IMR-90 (cell line): Measurements from ENCODE around the gene AOPEP. TPM values are rescaled to one million over a fixed set of nuclear protein-coding genes. Genes with fewer than 3 reads are reported as not detected.

Experiments used
- ATAC-seq: fragments of 200-7000 bp; cut with Tn5 transposase; 2 replicates; pipeline ENCODE4 v1.9.1; 2020; ENCODE audit warnings: low read depth, mild to moderate bottlenecking, moderate library complexity
- BruUV-seq: library from RNA; stranded (reverse); fragments of 400-500 nt; replicated peaks from 2 replicates; lab custom pipeline; 2021; lab: Mats Ljungman, UMichigan
- CTCF ChIA-PET: fragments of 300-600 bp; formaldehyde crosslinking; extraction: SDS; loops from one replicate; lab custom pipeline; 2021; ENCODE audit warnings: antibody characterized with exemption; lab: Yijun Ruan, JAX
- POLR2A ChIA-PET: fragments of 300-600 bp; sonication (Branson Sonifier 250); formaldehyde crosslinking; loops from one replicate; lab custom pipeline; 2022; ENCODE audit warnings: antibody characterized with exemption; ENCODE audit not compliant: unreplicated experiment; lab: Charles Lee
- DNase-seq: peaks from one replicate; pipeline ENCODE4 v3.0.0; 2013
- H2AFZ ChIP-seq: replicated peaks from 2 replicates; pipeline ENCODE3; 2013; ENCODE audit warnings: low read length, mild to moderate bottlenecking; ENCODE audit not compliant: poor library complexity
- H2AK5ac ChIP-seq: 2 replicates; pipeline ENCODE4 v1.6.1; 2013; ENCODE audit warnings: low read depth, low read length, inconsistent platforms
- H2AK9ac ChIP-seq: replicated peaks from 2 replicates; pipeline ENCODE3; 2013; ENCODE audit warnings: mild to moderate bottlenecking, low read depth, low read length, moderate library complexity; ENCODE audit not compliant: poor library complexity
- H2BK120ac ChIP-seq: 2 replicates; pipeline ENCODE4 v1.6.1; 2013; ENCODE audit warnings: low read depth, low read length, inconsistent platforms
- H2BK15ac ChIP-seq: 3 replicates; pipeline ENCODE4 v1.6.1; 2013; ENCODE audit warnings: low read depth, low read length, inconsistent platforms
- H2BK20ac ChIP-seq: 2 replicates; pipeline ENCODE4 v1.6.1; 2013; ENCODE audit warnings: low read depth, mild to moderate bottlenecking, inconsistent platforms, low read length, moderate library complexity
- H2BK5ac ChIP-seq: 2 replicates; pipeline ENCODE4 v1.6.1; 2013; ENCODE audit warnings: mild to moderate bottlenecking, low read depth, low read length, inconsistent platforms; ENCODE audit not compliant: poor library complexity, severe bottlenecking
- H3K14ac ChIP-seq: replicated peaks from 2 replicates; pipeline ENCODE4 v1.6.1; 2013; ENCODE audit warnings: low read depth, low read length, inconsistent platforms
- H3K18ac ChIP-seq: 2 replicates; pipeline ENCODE4 v1.6.1; 2013; ENCODE audit warnings: low read depth, low read length, control low read depth
- H3K23ac ChIP-seq: 2 replicates; pipeline ENCODE4 v1.6.1; 2013; ENCODE audit warnings: low read depth, low read length, inconsistent platforms
- H3K27ac ChIP-seq: 2 replicates; pipeline ENCODE4 v1.5.1; 2013; ENCODE audit warnings: mild to moderate bottlenecking, control low read depth, low read length; ENCODE audit not compliant: insufficient read depth
- H3K27me3 ChIP-seq: 2 replicates; pipeline ENCODE4 v1.6.1; 2013; ENCODE audit warnings: low read length; ENCODE audit not compliant: control insufficient read depth, insufficient read depth
- H3K36me3 ChIP-seq: 2 replicates; pipeline ENCODE4 v1.6.1; 2013; ENCODE audit warnings: low read length, mixed read lengths; ENCODE audit not compliant: control insufficient read depth, insufficient read depth
- H3K4ac ChIP-seq: 2 replicates; pipeline ENCODE4 v1.6.1; 2013; ENCODE audit warnings: low read depth, low read length, inconsistent platforms
- H3K4me1 ChIP-seq: 2 replicates; pipeline ENCODE4 v1.6.1; 2013; ENCODE audit warnings: low read length, mixed read lengths; ENCODE audit not compliant: control insufficient read depth, insufficient read depth
- H3K4me2 ChIP-seq: 2 replicates; pipeline ENCODE4 v1.6.1; 2013; ENCODE audit warnings: low read depth, mild to moderate bottlenecking, control low read depth, low read length, moderate library complexity
- H3K4me3 ChIP-seq: 2 replicates; pipeline ENCODE4 v1.5.1; 2013; ENCODE audit warnings: low read depth, mild to moderate bottlenecking, control low read depth, low read length, moderate library complexity; ENCODE audit not compliant: insufficient read depth
- H3K56ac ChIP-seq: 2 replicates; pipeline ENCODE4 v1.6.1; 2013; ENCODE audit warnings: low read length, inconsistent platforms; ENCODE audit not compliant: insufficient read depth; ENCODE audit errors: extremely low read depth
- H3K79me1 ChIP-seq, 2 experiments: 2 replicates each; pipeline ENCODE4 v1.6.1; 2013; ENCODE audit warnings: low read length in 2 of 2, inconsistent platforms in 1 of 2, low read depth in 1 of 2
- H3K9ac ChIP-seq: 2 replicates; pipeline ENCODE4 v1.6.1; 2013; ENCODE audit warnings: low read depth, low read length, control low read depth
- H3K9me1 ChIP-seq: 2 replicates; pipeline ENCODE4 v1.6.1; 2013; ENCODE audit warnings: low read length, inconsistent platforms; ENCODE audit not compliant: insufficient read depth
- H3K9me3 ChIP-seq: 2 replicates; pipeline ENCODE4 v1.6.1; 2013; ENCODE audit warnings: low read length; ENCODE audit not compliant: control insufficient read depth, insufficient read depth
- H4K20me1 ChIP-seq: 2 replicates; pipeline ENCODE4 v1.6.1; 2013; ENCODE audit warnings: low read length, inconsistent platforms; ENCODE audit not compliant: insufficient read depth
- H4K5ac ChIP-seq: 2 replicates; pipeline ENCODE4 v1.6.1; 2013; ENCODE audit warnings: mild to moderate bottlenecking, low read depth, low read length, control low read depth
- H4K8ac ChIP-seq, 2 experiments: 2 replicates each; pipeline ENCODE4 v1.6.1; 2013; ENCODE audit warnings: low read depth in 2 of 2, low read length in 2 of 2, control low read depth in 1 of 2, inconsistent platforms in 1 of 2
- H4K91ac ChIP-seq: 2 replicates; pipeline ENCODE4 v1.6.1; 2013; ENCODE audit warnings: low read depth, low read length, inconsistent platforms; ENCODE audit not compliant: insufficient read depth
- BHLHE40 ChIP-seq: fragments of 150-350 bp; IDR thresholded peaks from 2 replicates; pipeline ENCODE4 v1.6.1; 2016; ENCODE audit warnings: mild to moderate bottlenecking, low read depth, low read length
- CEBPB ChIP-seq: IDR thresholded peaks from 2 replicates; pipeline ENCODE4 v1.6.1; 2012; ENCODE audit warnings: low read depth, low read length, improper control_type of control experiment
- CHD1 ChIP-seq: IDR thresholded peaks from 2 replicates; pipeline ENCODE4 v1.6.1; 2012; ENCODE audit warnings: low read depth, low read length, improper control_type of control experiment
- CTCF ChIP-seq: conservative IDR thresholded peaks from 2 replicates; pipeline ENCODE4 v1.5.1; 2012; ENCODE audit warnings: mild to moderate bottlenecking, low read depth, low read length, improper control_type of control experiment
- ELK1 ChIP-seq: fragments of 150-350 bp; IDR thresholded peaks from 2 replicates; pipeline ENCODE4 v1.6.1; 2016; ENCODE audit warnings: low read depth, mild to moderate bottlenecking, low read length, moderate library complexity, borderline replicate concordance
- FOS ChIP-seq: fragments of 150-350 bp; IDR thresholded peaks from 2 replicates; pipeline ENCODE4 v1.6.1; 2016; ENCODE audit warnings: low read depth, low read length
- MXI1 ChIP-seq: IDR thresholded peaks from 2 replicates; pipeline ENCODE4 v1.6.1; 2012; ENCODE audit warnings: low read depth, mild to moderate bottlenecking, low read length, moderate library complexity, borderline replicate concordance
- NFE2L2 ChIP-seq: fragments of 150-350 bp; IDR thresholded peaks from 2 replicates; pipeline ENCODE4 v1.6.1; 2016; ENCODE audit warnings: low read depth, mild to moderate bottlenecking, low read length
- POLR2A ChIP-seq: IDR thresholded peaks from 2 replicates; pipeline ENCODE4 v1.6.1; 2012; ENCODE audit warnings: mild to moderate bottlenecking, low read depth, low read length
- RAD21 ChIP-seq: IDR thresholded peaks from 2 replicates; pipeline ENCODE4 v1.6.1; 2012; ENCODE audit warnings: low read length, improper control_type of control experiment
- RCOR1 ChIP-seq: IDR thresholded peaks from 2 replicates; pipeline ENCODE4 v1.6.1; 2012; ENCODE audit warnings: mild to moderate bottlenecking, low read length, improper control_type of control experiment; ENCODE audit not compliant: insufficient replicate concordance
- RFX5 ChIP-seq: IDR thresholded peaks from 2 replicates; pipeline ENCODE4 v1.8.0; 2012; ENCODE audit warnings: low read depth, mild to moderate bottlenecking, low read length, moderate library complexity
- USF2 ChIP-seq: fragments of 150-350 bp; IDR thresholded peaks from 2 replicates; pipeline ENCODE4 v1.6.1; 2017; ENCODE audit warnings: mild to moderate bottlenecking, antibody characterized with exemption, low read length, low read depth
- WGBS, 2 experiments: methylation state at CpG; one replicate each; pipeline versions ENCODE4 v1.1.5 to v1.1.7; 2013; ENCODE audit warnings: missing lambda C conversion rate in 2 of 2; ENCODE audit not compliant: insufficient read length in 1 of 2; ENCODE audit errors: extremely low coverage in 2 of 2; 5-methylcytosine and 5-hydroxymethylcytosine counted together
- dilution Hi-C: fragments of 300-500 bp; cut with HindIII; formaldehyde crosslinking; loops from one replicate; pipeline ENCODE4 v1.14.3; 2018; ENCODE audit warnings: low sequenced_read_pairs; ENCODE audit not compliant: unreplicated experiment
- in situ Hi-C: fragments of 300-500 bp; cut with MboI; formaldehyde crosslinking; loops from 3 replicates; pipeline ENCODE4 v1.14.3; 2019; ENCODE audit warnings: low sequenced_read_pairs, inconsistent platforms, mixed read lengths
- intact Hi-C: fragments of 100-400 bp; cut with micrococcal nuclease; formaldehyde crosslinking; loops from 2 replicates; pipeline ENCODE4 v1.10.0; 2022
- polyA plus RNA-seq, 3 experiments: library from polyadenylated mRNA; depleted of rRNA; stranded (reverse); fragments of >200 nt; gene quantifications; 2 replicates each; pipeline ENCODE4 v1.2.3, GENCODE V29; 2012; ENCODE audit warnings: low replicate concordance in 1 of 3
- total RNA-seq: library from RNA; depleted of rRNA; stranded (reverse); fragments of >200 nt; gene quantifications from 2 replicates; pipeline ENCODE4 v1.2.3, GENCODE V29; 2012

The AOPEP gene
- total and polyA plus RNA-seq, 2 of the 4 experiments (the other 2 are of a cell fraction): 34.9 to 38.7 TPM

- ATAC-seq (no peak), DNase-seq (no peak)
- Histone ChIP-seq H3K4me1 (no peaks in the 10 kb centered on the region), H2BK20ac (no peak overlapping the region), H4K20me1 (no peaks in the 10 kb centered on the region), H3K27me3 (peaks cover 14% of the 10 kb centered on the region), H3K27ac (no peak overlapping the region), H2BK15ac (no peak overlapping the region), H3K79me1 (no peaks in the 10 kb centered on the region), H3K36me3 (no peaks in the 10 kb centered on the region), H3K56ac (no peak overlapping the region), H3K18ac (no peak overlapping the region), H4K5ac (no peak overlapping the region), H3K4ac (no peak overlapping the region), H3K14ac (no peak overlapping the region), H3K23ac (no peak overlapping the region), H2BK5ac (no peak overlapping the region), H3K4me2 (no peak overlapping the region), H4K8ac (no peak overlapping the region), H4K91ac (no peak overlapping the region), H3K9me3 (no peaks in the 10 kb centered on the region), H3K9ac (no peak overlapping the region), H2AK5ac (no peak overlapping the region), H2BK120ac (no peak overlapping the region), H3K4me3 (no peak overlapping the region), H2AFZ (no peak overlapping the region), H3K9me1 (no peaks in the 10 kb centered on the region; the same call in 1 of the 2 replicates), H2AK9ac (no peak overlapping the region)
- in situ Hi-C loops (no loop called here), intact Hi-C loops (no loop called here), dilution Hi-C loops (no loop called here)
- TF ChIP-seq RCOR1 (no peak), POLR2A (no peak), FOS (no peak), CHD1 (no peak), MXI1 (no peak), NFE2L2 (no peak), ELK1 (no peak), BHLHE40 (no peak), RAD21 (no peak), USF2 (no peak), RFX5 (no peak), CEBPB (no peak), CTCF (no peak)
- CTCF ChIA-PET: interaction anchor here (0.6 kb wide), 1 partner anchor 77 kb away, joined by 4 read pairs; no protein-coding TSS in a partner anchor
- no CpG with 5 or more reads among the region's 4 CpGs for WGBS, 2 experiments
- no TSS peak for BruUV-seq
- POLR2A ChIA-PET: no interaction called here
Observed at GRCh38 chr9:94703488-94704140, 22.9 kb upstream of the AOPEP start.
